DND-41 (cell line): ENCODE results near the gene MPV17.

Experiments
- ATAC-seq: fragments of 200-7000 bp; cut with Tn5 transposase; 3 replicates; pipeline ENCODE4 v1.9.1; 2021; ENCODE audit warnings: low read depth; ENCODE audit not compliant: insufficient read depth
- DNase-seq: peaks from one replicate; pipeline ENCODE4 v3.0.0-alpha.2; 2020
- H2AFZ ChIP-seq: 2 replicates; pipeline ENCODE4 v1.6.0; 2012; ENCODE audit warnings: low read depth, low read length
- H3K27ac ChIP-seq: 2 replicates; pipeline ENCODE4 v1.5.1; 2012; ENCODE audit warnings: low read length, inconsistent platforms
- H3K27me3 ChIP-seq: fragments of 200-600 bp; sonication (generic); 2 replicates; pipeline ENCODE4 v1.6.0; 2012; ENCODE audit warnings: low read length, mild to moderate bottlenecking, inconsistent platforms; ENCODE audit not compliant: insufficient read depth, poor library complexity
- H3K36me3 ChIP-seq: 2 replicates; pipeline ENCODE4 v1.5.1; 2012; ENCODE audit warnings: low read length, inconsistent platforms; ENCODE audit not compliant: insufficient read depth
- H3K4me1 ChIP-seq: 2 replicates; pipeline ENCODE4 v1.5.1; 2012; ENCODE audit warnings: mild to moderate bottlenecking, low read length; ENCODE audit not compliant: insufficient read depth
- H3K4me2 ChIP-seq: 2 replicates; pipeline ENCODE4 v1.6.0; 2012; ENCODE audit warnings: mild to moderate bottlenecking, moderate library complexity, low read length, inconsistent platforms; ENCODE audit not compliant: insufficient read depth
- H3K4me3 ChIP-seq, 2 experiments: fragments of 200-600 bp in 1 of 2; shearing (Covaris generic) in 1 of 2; 2 replicates each; pipeline ENCODE4 v1.5.1; 2012 to 2016; ENCODE audit warnings: inconsistent platforms in 2 of 2, low read length in 2 of 2, mild to moderate bottlenecking in 2 of 2, low read depth in 1 of 2, moderate library complexity in 1 of 2
- H3K79me2 ChIP-seq: 2 replicates; pipeline ENCODE4 v1.6.0; 2012; ENCODE audit warnings: low read length, inconsistent platforms; ENCODE audit not compliant: insufficient read depth
- H3K9ac ChIP-seq: 2 replicates; pipeline ENCODE4 v1.6.0; 2012; ENCODE audit warnings: low read depth, mild to moderate bottlenecking, inconsistent platforms, low read length, moderate library complexity
- H3K9me3 ChIP-seq: 2 replicates; pipeline ENCODE4 v1.5.1; 2012; ENCODE audit warnings: low read length, moderate library complexity, mild to moderate bottlenecking, inconsistent platforms; ENCODE audit not compliant: insufficient read depth, severe bottlenecking
- H4K20me1 ChIP-seq: 2 replicates; pipeline ENCODE4 v1.6.0; 2012; ENCODE audit warnings: low read length; ENCODE audit not compliant: insufficient read depth
- EZH2 ChIP-seq: IDR thresholded peaks from 3 replicates; pipeline ENCODE4 v1.6.1; 2012; ENCODE audit warnings: borderline replicate concordance, low read depth, mild to moderate bottlenecking, moderate library complexity, low read length, inconsistent platforms; ENCODE audit not compliant: severe bottlenecking
- TF ChIP-seq, protein P1 (sequence below): IDR thresholded peaks from 2 replicates; pipeline ENCODE4 v1.5.1; 2012; ENCODE audit warnings: borderline replicate concordance, low read length, moderate library complexity, mild to moderate bottlenecking; ENCODE audit not compliant: poor library complexity, severe bottlenecking; ENCODE audit errors: extremely low read depth

MPV17 gene

DNA sequence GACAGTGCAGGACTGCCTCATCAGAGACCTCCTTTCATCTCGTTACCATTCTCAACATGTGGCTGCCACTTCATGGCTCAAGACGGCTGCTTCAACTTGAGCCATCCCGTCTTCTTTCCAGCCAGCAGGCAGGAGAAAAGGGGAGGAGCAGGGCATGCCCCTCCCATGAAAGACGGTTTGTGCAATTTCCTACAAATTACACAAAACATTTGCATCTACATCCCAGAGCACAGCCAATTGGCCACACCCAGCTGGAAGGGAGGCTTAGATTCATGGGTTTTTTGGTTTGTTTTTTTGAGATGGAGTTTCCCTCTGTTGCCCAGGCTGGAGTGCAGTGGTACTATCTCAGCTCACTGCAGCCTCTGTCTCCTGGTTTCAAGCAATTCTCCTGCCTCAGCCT, 26.4 kb downstream of the MPV17 start:
- Histone ChIP-seq H3K4me3 (no peak overlapping the region), H3K27ac (no peak overlapping the region), H3K27me3 (peaks cover 15% of the 10 kb centered on the region), H4K20me1 (no peaks in the 10 kb centered on the region), H3K9ac (no peak overlapping the region), H3K9me3 (no peaks in the 10 kb centered on the region), H3K79me2 (no peaks in the 10 kb centered on the region), H2AFZ (no peak overlapping the region), H3K4me2 (no peak overlapping the region), H3K36me3 (no peaks in the 10 kb centered on the region), H3K4me1 (no peaks in the 10 kb centered on the region)
- DNase-seq (no peak), ATAC-seq (no peak)
- TF ChIP-seq, protein P1, sequence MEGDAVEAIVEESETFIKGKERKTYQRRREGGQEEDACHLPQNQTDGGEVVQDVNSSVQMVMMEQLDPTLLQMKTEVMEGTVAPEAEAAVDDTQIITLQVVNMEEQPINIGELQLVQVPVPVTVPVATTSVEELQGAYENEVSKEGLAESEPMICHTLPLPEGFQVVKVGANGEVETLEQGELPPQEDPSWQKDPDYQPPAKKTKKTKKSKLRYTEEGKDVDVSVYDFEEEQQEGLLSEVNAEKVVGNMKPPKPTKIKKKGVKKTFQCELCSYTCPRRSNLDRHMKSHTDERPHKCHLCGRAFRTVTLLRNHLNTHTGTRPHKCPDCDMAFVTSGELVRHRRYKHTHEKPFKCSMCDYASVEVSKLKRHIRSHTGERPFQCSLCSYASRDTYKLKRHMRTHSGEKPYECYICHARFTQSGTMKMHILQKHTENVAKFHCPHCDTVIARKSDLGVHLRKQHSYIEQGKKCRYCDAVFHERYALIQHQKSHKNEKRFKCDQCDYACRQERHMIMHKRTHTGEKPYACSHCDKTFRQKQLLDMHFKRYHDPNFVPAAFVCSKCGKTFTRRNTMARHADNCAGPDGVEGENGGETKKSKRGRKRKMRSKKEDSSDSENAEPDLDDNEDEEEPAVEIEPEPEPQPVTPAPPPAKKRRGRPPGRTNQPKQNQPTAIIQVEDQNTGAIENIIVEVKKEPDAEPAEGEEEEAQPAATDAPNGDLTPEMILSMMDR: no peak
- TF ChIP-seq EZH2: no peak

DNA sequence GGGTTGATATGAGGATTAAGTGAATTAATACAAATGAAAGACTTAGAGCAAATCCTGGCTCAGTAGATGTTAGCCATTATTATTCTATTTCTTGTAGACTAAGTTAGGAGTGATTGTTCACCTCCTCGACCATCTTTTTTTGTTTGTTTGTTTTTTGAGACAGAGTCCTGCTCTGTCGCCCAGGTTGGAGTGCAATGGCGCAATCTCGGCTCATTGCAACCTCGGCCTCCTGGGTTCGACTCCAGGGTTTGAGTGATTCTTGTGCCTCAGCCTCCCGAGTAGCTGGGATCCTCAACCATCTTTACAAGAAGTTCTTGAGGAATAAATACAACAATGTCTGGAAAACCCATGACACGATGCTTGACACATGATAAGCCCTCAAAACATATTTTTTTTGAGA, 28.0 kb downstream of the MPV17 start:
- H3K4me3 ChIP-seq: no peak overlapping the region
- DNase-seq (no peak), ATAC-seq (no peak)
- H3K27me3 ChIP-seq: peaks cover 15% of the 10 kb centered on the region
- no peak for TF ChIP-seq EZH2
- TF ChIP-seq, protein P1: no peak
- H3K36me3 ChIP-seq: no peaks in the 10 kb centered on the region
- H3K4me2 ChIP-seq: no peak overlapping the region
- H3K4me1 ChIP-seq: no peaks in the 10 kb centered on the region
- H3K79me2 ChIP-seq: no peaks in the 10 kb centered on the region
- no peaks in the 10 kb centered on the region for H4K20me1 ChIP-seq
- no peak overlapping the region for H3K27ac ChIP-seq
- H3K9me3 ChIP-seq: no peaks in the 10 kb centered on the region
- no peak overlapping the region for H3K9ac ChIP-seq
- no peak overlapping the region for H2AFZ ChIP-seq

DNA sequence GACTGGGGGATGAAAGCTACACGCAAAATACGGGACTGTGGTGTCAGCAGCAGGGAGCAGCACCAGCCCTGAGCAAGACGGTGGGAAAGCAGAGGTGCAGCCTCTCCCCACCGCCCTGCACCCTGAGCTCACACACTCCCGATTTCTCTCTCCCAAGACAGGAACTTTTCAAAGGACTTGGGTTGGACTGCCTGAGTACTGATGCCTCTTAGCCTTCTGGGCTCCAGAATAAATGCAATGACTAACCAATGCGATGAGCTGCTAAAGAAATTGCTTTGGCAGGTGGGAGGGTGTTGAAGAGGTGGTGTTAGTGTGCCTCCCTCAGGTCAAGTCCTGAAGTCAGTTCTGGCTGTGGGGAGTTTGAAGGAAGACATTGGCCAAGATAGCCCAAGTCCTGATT, 31.0 kb downstream of the MPV17 start:
- Histone ChIP-seq H3K9me3 (no peaks in the 10 kb centered on the region), H2AFZ (no peak overlapping the region), H3K9ac (no peak overlapping the region), H3K27me3 (peaks cover 27% of the 10 kb centered on the region), H3K27ac (no peak overlapping the region), H3K4me2 (no peak overlapping the region), H3K4me3 (no peak overlapping the region), H3K79me2 (no peaks in the 10 kb centered on the region), H3K4me1 (no peaks in the 10 kb centered on the region), H4K20me1 (no peaks in the 10 kb centered on the region), H3K36me3 (no peaks in the 10 kb centered on the region)
- TF ChIP-seq, protein P1: no peak
- TF ChIP-seq EZH2: no peak
- DNase-seq (no peak), ATAC-seq (no peak)

DNA sequence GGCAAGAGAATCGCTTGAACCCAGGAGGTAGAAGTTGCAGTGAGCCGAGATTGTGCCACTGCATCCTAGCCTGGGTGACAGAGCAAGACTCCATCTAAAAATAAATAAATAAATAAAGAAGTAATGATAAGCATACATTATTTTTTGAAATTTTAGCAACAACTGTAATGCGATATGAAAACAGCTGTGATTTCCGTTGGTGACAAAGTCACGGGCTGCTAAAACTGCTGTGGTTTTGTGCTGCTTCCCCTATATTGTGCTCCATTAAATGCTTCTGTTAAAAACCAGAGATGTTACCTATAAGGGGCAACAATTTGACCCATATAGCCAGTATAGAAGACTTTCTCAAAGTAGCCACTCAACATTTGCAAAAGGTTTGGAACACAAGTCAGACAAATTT, 32.3 kb downstream of the MPV17 start:
- Histone ChIP-seq H3K9ac (no peak overlapping the region), H3K27me3 (peaks cover 38% of the 10 kb centered on the region), H3K4me3 (no peak overlapping the region), H3K36me3 (no peaks in the 10 kb centered on the region), H3K4me2 (no peak overlapping the region), H2AFZ (no peak overlapping the region), H3K79me2 (no peaks in the 10 kb centered on the region), H3K9me3 (no peaks in the 10 kb centered on the region), H3K4me1 (no peaks in the 10 kb centered on the region), H4K20me1 (no peaks in the 10 kb centered on the region), H3K27ac (no peak overlapping the region)
- ATAC-seq (no peak), DNase-seq (no peak)
- TF ChIP-seq, protein P1: no peak
- TF ChIP-seq EZH2: no peak
